C4-2B (cell line): Measurements from ENCODE around the gene ATP8B1.

Source experiments
- ZFX ChIP-seq: fragments of 450-650 bp; IDR thresholded peaks from 2 replicates; pipeline ENCODE4 v1.6.1; 2017
- TF ChIP-seq, protein P1 (sequence below): fragments of 450-650 bp; conservative IDR thresholded peaks from 2 replicates; pipeline ENCODE4 v1.5.1; 2017; ENCODE audit warnings: mild to moderate bottlenecking

DNA sequence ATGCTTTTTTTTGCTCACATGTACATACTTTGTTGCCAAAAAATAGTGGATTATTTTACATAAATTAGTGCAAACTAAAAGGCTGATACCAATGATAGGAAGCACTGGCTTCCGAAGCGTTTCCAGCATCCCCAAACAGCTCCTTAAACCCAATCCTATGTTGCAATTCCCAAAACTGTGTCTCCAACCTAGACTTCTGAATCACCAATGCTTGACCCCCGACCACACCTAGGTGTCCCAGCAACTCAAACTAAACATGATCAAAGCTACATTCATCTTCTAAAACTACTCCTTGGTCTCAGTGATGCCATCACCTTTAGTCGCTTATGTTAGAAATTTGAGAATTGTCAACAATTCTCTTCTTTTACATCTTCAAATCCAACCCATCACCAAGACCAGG lies 13.4 kb downstream of the ATP8B1 start:
- TF ChIP-seq, protein P1, sequence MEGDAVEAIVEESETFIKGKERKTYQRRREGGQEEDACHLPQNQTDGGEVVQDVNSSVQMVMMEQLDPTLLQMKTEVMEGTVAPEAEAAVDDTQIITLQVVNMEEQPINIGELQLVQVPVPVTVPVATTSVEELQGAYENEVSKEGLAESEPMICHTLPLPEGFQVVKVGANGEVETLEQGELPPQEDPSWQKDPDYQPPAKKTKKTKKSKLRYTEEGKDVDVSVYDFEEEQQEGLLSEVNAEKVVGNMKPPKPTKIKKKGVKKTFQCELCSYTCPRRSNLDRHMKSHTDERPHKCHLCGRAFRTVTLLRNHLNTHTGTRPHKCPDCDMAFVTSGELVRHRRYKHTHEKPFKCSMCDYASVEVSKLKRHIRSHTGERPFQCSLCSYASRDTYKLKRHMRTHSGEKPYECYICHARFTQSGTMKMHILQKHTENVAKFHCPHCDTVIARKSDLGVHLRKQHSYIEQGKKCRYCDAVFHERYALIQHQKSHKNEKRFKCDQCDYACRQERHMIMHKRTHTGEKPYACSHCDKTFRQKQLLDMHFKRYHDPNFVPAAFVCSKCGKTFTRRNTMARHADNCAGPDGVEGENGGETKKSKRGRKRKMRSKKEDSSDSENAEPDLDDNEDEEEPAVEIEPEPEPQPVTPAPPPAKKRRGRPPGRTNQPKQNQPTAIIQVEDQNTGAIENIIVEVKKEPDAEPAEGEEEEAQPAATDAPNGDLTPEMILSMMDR: no peak
- no peak for TF ChIP-seq ZFX
